Measurements from ENCODE around the gene GIGYF1. TPM values are rescaled to one million over a fixed set of nuclear protein-coding genes. Genes with fewer than 3 reads are reported as not detected.
"Not testable (repeated sequence)": the region's sequence is repeated elsewhere in the genome, so short reads cannot be mapped to it uniquely, and the experiment has no call there.

Gene GIGYF1
- total RNA-seq, 2 donors from 2014 or later: 25.8 to 31.0 TPM

- intact Hi-C loops (cut with DNase I): loop anchor here in 1 of 2 donors (5.0 kb wide), 1 partner anchor 138 kb away; no protein-coding TSS in a partner anchor
- DNase-seq (no peak), ATAC-seq (no peak)
Measured at GRCh38 chr7:100719523-100720278, 25.7 kb upstream of the GIGYF1 start.

GRCh38 chr7:100717073-100717472 is 23.0 kb upstream of the GIGYF1 start:
- DNase-seq; ATAC-seq; intact Hi-C loops (cut with DNase I): not testable (repeated sequence)

GRCh38 chr7:100714725-100715124 is 20.7 kb upstream of the GIGYF1 start:
- intact Hi-C loops (cut with DNase I): no loop called here

GRCh38 chr7:100711369-100711768 is 17.3 kb upstream of the GIGYF1 start:
- ATAC-seq (no peak), DNase-seq (no peak)
- intact Hi-C loops (cut with DNase I): no loop called here

More at GRCh38 chr7:100714725-100715124, 20.7 kb upstream of the GIGYF1 start:
- ATAC-seq: no peak
- DNase-seq: no peak

- DNase-seq: no peak
- intact Hi-C loops (cut with DNase I): no loop called here
- ATAC-seq: no peak
Measured at GRCh38 chr7:100710452-100710851, 16.4 kb upstream of the GIGYF1 start.

GRCh38 chr7:100708395-100708794 is 14.3 kb upstream of the GIGYF1 start:
- intact Hi-C loops (cut with DNase I): loop anchor here in 1 of 2 donors (5.0 kb wide), 1 partner anchor 144 kb away; the partner anchor contains the start of gene SLC12A9
- DNase-seq (no peak), ATAC-seq (no peak)

GRCh38 chr7:100706672-100707311 is 12.7 kb upstream of the GIGYF1 start:
- no peak for ATAC-seq
- intact Hi-C loops (cut with DNase I): loop anchor here in 1 of 2 donors (5.0 kb wide), 1 partner anchor 146 kb away; the partner anchor contains the start of gene SLC12A9
- DNase-seq: no peak

- intact Hi-C loops (cut with DNase I): loop anchor here in 1 of 2 donors (5.0 kb wide), 1 partner anchor 146 kb away; the partner anchor contains the start of gene SLC12A9
- ATAC-seq (peak; percentile 98 to 99), DNase-seq (peak; percentile 100)
Measured at GRCh38 chr7:100705753-100706671, 12.0 kb upstream of the GIGYF1 start, which contains the start of gene POP7. POP7 (plus strand) TSS chr7:100706121; CDS start chr7:100706831, 710 bp downstream.

- intact Hi-C loops (cut with DNase I): loop anchor here in 1 of 2 donors (5.0 kb wide), 1 partner anchor 147 kb away; the partner anchor contains the start of gene SLC12A9
- peak; percentile 80 to 82 for ATAC-seq
- peak; percentile 84 for DNase-seq
Measured at GRCh38 chr7:100705320-100705752, 11.3 kb upstream of the GIGYF1 start.

- intact Hi-C loops (cut with DNase I); ATAC-seq; DNase-seq: not testable (repeated sequence)
Measured at GRCh38 chr7:100701089-100701488, 7.0 kb upstream of the GIGYF1 start.

- no peak for ATAC-seq
- intact Hi-C loops (cut with DNase I): no loop called here
- DNase-seq: no peak
Measured at GRCh38 chr7:100699018-100699417, 5.0 kb upstream of the GIGYF1 start.

GRCh38 chr7:100696123-100696521 is 2.1 kb upstream of the GIGYF1 start:
- DNase-seq (no peak), ATAC-seq (no peak)
- intact Hi-C loops (cut with DNase I): no loop called here

GRCh38 chr7:100693312-100694097 is 545 bp downstream of the GIGYF1 start:
- intact Hi-C loops (cut with DNase I): loop anchor here in 1 of 2 donors (5.0 kb wide), 2 partner anchors 131 to 216 kb away; partner anchors contain the start of gene TSC22D4
- ATAC-seq (peak; percentile 10 to 16), DNase-seq (no peak)

- DNase-seq (no peak), ATAC-seq (no peak)
- intact Hi-C loops (cut with DNase I): loop anchor here in 1 of 2 donors (5.0 kb wide), 2 partner anchors 130 to 215 kb away; partner anchors contain the start of gene TSC22D4
Measured at GRCh38 chr7:100692578-100692961, 1.5 kb downstream of the GIGYF1 start.

GRCh38 chr7:100691676-100692577 is 2.1 kb downstream of the GIGYF1 start:
- ATAC-seq (peak; percentile 77), DNase-seq (peak; percentile 82)
- intact Hi-C loops (cut with DNase I): loop anchor here in 1 of 2 donors (5.0 kb wide), 2 partner anchors 130 to 215 kb away; partner anchors contain the start of gene TSC22D4

- DNase-seq (peak; percentile 24), ATAC-seq (no peak)
- intact Hi-C loops (cut with DNase I): loop anchor here (5.0 to 10.0 kb wide), 4 partner anchors 85 to 212 kb away; partner anchors contain the start of genes PCOLCE (in 1 of the 2), SAP25 (in 1 of the 2) and TSC22D4 (in 1 of the 2)
Measured at GRCh38 chr7:100689230-100690135, 4.6 kb downstream of the GIGYF1 start.

All from left cardiac atrium (tissue), 4 donors.